ENCODE results near the gene CLIC4.

The CLIC4 gene

GRCh38 chr1:24858277-24858676, 113.0 kb downstream of the CLIC4 start:
- no peak for DNase-seq (ENCODE audit: low read depth)
- no peak overlapping the region for H3K4me3 ChIP-seq (ENCODE audit: low read depth, low read length)
- no peak for TF ChIP-seq CTCF (IDR thresholded peaks at IDR 0.05; ENCODE audit: low read depth, low read length, missing control alignments)
- in situ Hi-C loops (cut with HindIII; ENCODE audit: low sequenced_read_pairs) = no loop called here

GRCh38 chr1:24859063-24860010, 114.1 kb downstream of the CLIC4 start:
- no peak overlapping the region for H3K4me3 ChIP-seq (ENCODE audit: low read depth, low read length)
- no peak for TF ChIP-seq CTCF (IDR thresholded peaks at IDR 0.05; ENCODE audit: low read depth, low read length, missing control alignments)
- DNase-seq (ENCODE audit: low read depth) = no peak
- in situ Hi-C loops (cut with HindIII; ENCODE audit: low sequenced_read_pairs) = no loop called here

- no peak for TF ChIP-seq CTCF (IDR thresholded peaks at IDR 0.05; ENCODE audit: low read depth, low read length, missing control alignments)
- no peak overlapping the region for H3K4me3 ChIP-seq (ENCODE audit: low read depth, low read length)
- in situ Hi-C loops (cut with HindIII; ENCODE audit: low sequenced_read_pairs) = no loop called here
- no peak for DNase-seq (ENCODE audit: low read depth)
Observed at GRCh38 chr1:24860841-24861240, 115.6 kb downstream of the CLIC4 start.

- peak; percentile 31 for TF ChIP-seq CTCF (IDR thresholded peaks at IDR 0.05; ENCODE audit: low read depth, low read length, missing control alignments)
- H3K4me3 ChIP-seq (ENCODE audit: low read depth, low read length) = no peak overlapping the region
- no peak for DNase-seq (ENCODE audit: low read depth)
- in situ Hi-C loops (cut with HindIII; ENCODE audit: low sequenced_read_pairs) = no loop called here
Observed at GRCh38 chr1:24861821-24862727, 116.8 kb downstream of the CLIC4 start.

- in situ Hi-C loops (cut with HindIII; ENCODE audit: low sequenced_read_pairs) = no loop called here
- TF ChIP-seq CTCF (IDR thresholded peaks at IDR 0.05; ENCODE audit: low read depth, low read length, missing control alignments) = no peak
- DNase-seq (ENCODE audit: low read depth) = no peak
Observed at GRCh38 chr1:24862775-24863483, 117.7 kb downstream of the CLIC4 start.

GRCh38 chr1:24864370-24864777, 119.1 kb downstream of the CLIC4 start:
- no peak for DNase-seq (ENCODE audit: low read depth)
- in situ Hi-C loops (cut with HindIII; ENCODE audit: low sequenced_read_pairs) = no loop called here
- H3K4me3 ChIP-seq (ENCODE audit: low read depth, low read length) = no peak overlapping the region
- no peak for TF ChIP-seq CTCF (IDR thresholded peaks at IDR 0.05; ENCODE audit: low read depth, low read length, missing control alignments)

More at GRCh38 chr1:24862775-24863483, 117.7 kb downstream of the CLIC4 start:
- H3K4me3 ChIP-seq (ENCODE audit: low read depth, low read length) = no peak overlapping the region

Data from astrocyte of the cerebellum (primary cell).